GM18499 (cell line): ENCODE measurements around the gene CD320.

ENCODE experiments used
- ATAC-seq: cut with Tn5 transposase; IDR thresholded peaks from one replicate; pipeline ENCODE4 v1.9.1; 2021; ENCODE audit warnings: moderate number of reproducible peaks; ENCODE audit not compliant: insufficient read depth, unreplicated experiment

CD320 gene

GRCh38 chr19:8256276-8257051, 51.7 kb downstream of the CD320 start:
- ATAC-seq = no peak

GRCh38 chr19:8255426-8256125, 52.6 kb downstream of the CD320 start:
- ATAC-seq = no peak

DNA sequence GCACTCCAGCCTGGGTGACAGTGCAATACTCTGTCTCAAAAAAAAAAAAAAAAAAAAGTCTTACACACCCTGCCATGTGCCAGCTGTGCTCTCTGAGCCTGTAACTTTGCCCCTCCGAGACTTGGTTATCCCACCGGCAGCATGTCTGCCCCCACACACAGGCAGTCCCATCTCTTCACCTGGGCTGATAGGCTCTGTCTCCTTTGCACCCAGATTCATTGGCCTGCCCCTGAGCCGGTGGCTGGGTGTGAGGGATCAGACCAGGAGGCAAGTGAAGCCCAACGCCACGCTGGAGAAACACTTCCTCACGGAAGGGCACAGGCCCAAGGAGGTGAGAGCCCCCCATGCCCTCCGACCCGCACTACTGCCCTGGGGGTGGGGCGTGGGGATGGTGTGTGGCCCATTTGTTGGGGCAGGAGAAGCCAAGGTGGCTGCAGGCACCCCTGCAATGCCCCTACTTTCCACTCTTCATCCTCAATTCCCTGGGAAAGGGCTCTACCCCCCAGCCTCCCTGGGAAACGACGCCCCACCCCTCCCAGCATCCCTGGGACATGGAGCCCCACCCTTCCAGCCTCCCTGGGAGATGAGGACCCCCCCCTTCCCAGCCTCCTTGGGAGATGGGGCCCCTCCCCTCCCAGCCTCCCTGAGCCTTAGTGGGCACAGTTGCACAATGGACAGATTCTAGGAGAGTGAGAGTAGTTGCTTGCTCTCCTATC, 53.7 kb downstream of the CD320 start:
- no peak for ATAC-seq

GRCh38 chr19:8253678-8254077, 54.5 kb downstream of the CD320 start:
- ATAC-seq = no peak

- no peak for ATAC-seq
Measured at GRCh38 chr19:8252922-8253589, 55.1 kb downstream of the CD320 start.
